Muscle layer of duodenum (tissue), 2 donors: ENCODE data around the gene ZMAT2.
"Not testable (repeated sequence)": the region's sequence is repeated elsewhere in the genome, so short reads cannot be mapped to it uniquely, and the experiment has no call there.

Experiments used
- H3K27ac ChIP-seq: one replicate; pipeline ENCODE4 v1.7.0; 2013; ENCODE audit warnings: mild to moderate bottlenecking, low read length
- H3K27me3 ChIP-seq: one replicate; pipeline ENCODE4 v1.7.0; 2013; ENCODE audit warnings: low read depth, mild to moderate bottlenecking, control low read depth, low read length
- H3K36me3 ChIP-seq, 2 donors: one replicate each; pipeline ENCODE4 v1.7.0; 2013; ENCODE audit warnings: low read length in 2 of 2, control low read depth in 1 of 2, mild to moderate bottlenecking in 1 of 2; ENCODE audit not compliant: insufficient read depth in 2 of 2, control insufficient read depth in 1 of 2
- H3K4me1 ChIP-seq, 2 donors: one replicate each; pipeline ENCODE4 v1.7.0; 2013; ENCODE audit warnings: low read length in 2 of 2, mild to moderate bottlenecking in 2 of 2, control low read depth in 1 of 2, moderate library complexity in 1 of 2; ENCODE audit not compliant: insufficient read depth in 2 of 2, control insufficient read depth in 1 of 2
- H3K4me3 ChIP-seq, 2 donors: one replicate each; pipeline ENCODE4 v1.7.0; 2013; ENCODE audit warnings: low read length in 2 of 2, low read depth in 1 of 2, mild to moderate bottlenecking in 1 of 2
- H3K9me3 ChIP-seq, 2 donors: one replicate each; pipeline ENCODE4 v1.7.0; 2013; ENCODE audit warnings: low read length in 2 of 2, control low read depth in 1 of 2, mild to moderate bottlenecking in 1 of 2; ENCODE audit not compliant: control insufficient read depth in 1 of 2
- donor health status: healthy.

The ZMAT2 gene

GRCh38 chr5:140711794-140712193 lies 11.5 kb downstream of the ZMAT2 start:
- Histone ChIP-seq H3K9me3 (no peaks in the 10 kb centered on the region), H3K36me3 (peaks cover 0 to 4% of the 10 kb centered on the region in 2 donors), H3K27me3 (no peaks in the 10 kb centered on the region), H3K4me3 (peak overlapping the region; percentile 68 to 84), H3K27ac (no peak overlapping the region), H3K4me1 (no peaks in the 10 kb centered on the region)

DNA sequence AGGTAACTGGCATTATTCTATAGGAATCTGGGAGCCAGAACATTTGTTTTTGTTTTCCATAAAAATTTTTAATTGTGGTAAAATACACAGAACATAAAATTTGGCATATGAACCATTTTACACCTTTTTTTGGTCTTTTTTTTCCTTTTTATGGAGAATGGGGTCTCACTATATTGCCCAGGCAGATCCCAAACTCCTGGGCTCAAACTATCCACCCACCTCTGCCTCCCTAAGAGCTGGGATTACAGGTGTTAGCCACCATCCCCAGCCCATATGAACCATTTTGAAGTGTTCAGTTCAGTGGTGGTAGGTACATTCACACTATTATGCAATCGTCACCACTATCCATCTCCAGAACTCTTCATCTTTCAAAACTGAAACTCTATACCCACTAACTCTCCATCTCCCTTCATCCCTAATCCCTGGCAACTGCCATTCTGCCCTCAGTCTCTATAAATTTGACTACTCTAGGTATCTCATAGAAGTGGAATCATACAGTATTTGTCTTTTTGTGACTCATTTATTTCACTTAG lies 13.4 kb downstream of the ZMAT2 start:
- H3K9me3 ChIP-seq = no peaks in the 10 kb centered on the region
- no peak overlapping the region for H3K27ac ChIP-seq
- no peaks in the 10 kb centered on the region for H3K4me1 ChIP-seq
- H3K36me3 ChIP-seq = peaks cover 0 to 4% of the 10 kb centered on the region in 2 donors
- no peak overlapping the region for H3K4me3 ChIP-seq
- no peaks in the 10 kb centered on the region for H3K27me3 ChIP-seq

DNA sequence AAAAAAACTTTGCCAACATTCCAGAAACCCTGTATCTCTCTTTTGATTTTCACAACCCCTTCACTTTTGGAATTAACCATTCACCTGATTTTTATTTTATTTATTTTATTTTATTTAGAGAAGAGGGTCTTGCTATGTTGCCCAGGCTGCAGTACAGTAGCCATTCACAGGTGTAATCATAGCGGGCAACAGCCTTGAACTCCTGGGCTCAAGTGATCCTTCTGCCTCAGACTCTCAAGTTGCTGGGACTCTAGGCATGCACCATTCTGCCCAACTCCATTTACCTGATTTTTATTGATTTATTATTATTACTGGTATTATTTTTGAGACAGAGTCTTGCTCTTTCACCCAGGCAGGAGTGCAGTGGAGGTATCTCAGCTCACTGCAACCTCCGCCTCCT lies 16.0 kb downstream of the ZMAT2 start:
- H3K27me3 ChIP-seq, H3K9me3 ChIP-seq, H3K27ac ChIP-seq: not testable (repeated sequence)

DNA sequence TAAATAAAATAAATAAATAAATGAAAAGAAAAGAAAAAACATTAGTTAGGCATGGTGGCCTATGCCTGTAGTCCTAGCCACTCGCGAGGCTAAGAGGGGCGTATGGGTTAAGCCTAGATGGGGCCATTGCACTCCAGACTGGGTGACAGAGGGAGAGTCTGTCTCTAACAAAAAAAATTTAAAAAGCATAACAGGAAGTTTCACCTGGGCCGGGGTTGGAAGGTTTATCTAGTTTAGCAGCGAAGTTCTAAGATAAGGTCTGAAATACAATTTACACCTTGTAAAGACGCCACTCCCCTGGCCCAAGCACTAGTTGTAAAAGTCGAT lies 18.0 kb downstream of the ZMAT2 start:
- Histone ChIP-seq H3K4me1 (no peaks in the 10 kb centered on the region), H3K36me3 (no peaks in the 10 kb centered on the region), H3K4me3 (no peak overlapping the region), H3K27me3 (no peaks in the 10 kb centered on the region), H3K27ac (no peak overlapping the region), H3K9me3 (no peaks in the 10 kb centered on the region)

More for the DNA sequence above, 16.0 kb downstream of the ZMAT2 start:
- not testable (repeated sequence) for H3K4me3 ChIP-seq, H3K36me3 ChIP-seq, H3K4me1 ChIP-seq

DNA sequence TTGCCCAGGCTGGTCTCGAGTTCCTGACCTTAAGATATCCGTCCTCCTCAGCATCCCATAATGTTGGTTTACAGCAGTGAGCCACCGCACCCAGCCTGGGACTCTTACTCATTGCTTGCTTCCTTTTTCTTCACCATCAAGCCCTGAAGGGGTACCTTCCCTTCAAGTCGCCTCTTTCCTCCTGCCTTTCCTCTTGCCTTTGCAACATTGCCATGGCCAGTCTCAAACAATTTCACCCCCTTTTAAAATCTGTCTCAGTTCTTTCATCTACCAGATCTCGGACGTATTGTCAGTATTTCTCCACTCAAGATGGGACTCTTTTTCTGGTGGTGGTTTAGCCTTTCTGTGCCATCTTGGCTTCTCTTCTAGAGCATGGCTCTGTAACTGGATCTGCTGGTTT lies 20.5 kb downstream of the ZMAT2 start:
- H3K4me3 ChIP-seq, H3K4me1 ChIP-seq, H3K36me3 ChIP-seq, H3K27ac ChIP-seq, H3K27me3 ChIP-seq, H3K9me3 ChIP-seq: not testable (repeated sequence)

DNA sequence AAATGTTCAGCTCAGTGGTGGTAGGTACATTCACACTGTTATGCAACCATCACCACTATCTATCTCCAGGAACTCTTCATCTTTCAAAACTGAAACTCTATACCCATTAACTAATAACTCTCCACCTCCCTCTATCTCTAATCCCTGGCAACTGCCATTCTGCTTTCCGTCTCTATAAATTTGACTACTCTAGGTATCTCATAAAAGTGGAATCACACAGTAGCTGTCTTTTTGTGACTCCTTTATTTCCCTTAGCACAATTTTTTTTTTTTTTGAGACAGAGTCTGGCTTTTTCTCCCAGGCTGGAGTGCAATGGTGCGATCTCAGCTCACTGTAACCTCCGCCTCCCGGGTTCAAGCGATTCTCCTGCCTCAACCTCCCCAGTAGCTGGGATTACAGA lies 21.1 kb downstream of the ZMAT2 start:
- H3K36me3 ChIP-seq, H3K9me3 ChIP-seq, H3K4me3 ChIP-seq, H3K4me1 ChIP-seq, H3K27me3 ChIP-seq, H3K27ac ChIP-seq: not testable (repeated sequence)

- Histone ChIP-seq H3K4me3 (no peak overlapping the region), H3K4me1 (no peaks in the 10 kb centered on the region), H3K9me3 (no peaks in the 10 kb centered on the region), H3K27ac (no peak overlapping the region), H3K36me3 (no peaks in the 10 kb centered on the region), H3K27me3 (no peaks in the 10 kb centered on the region)
These were observed 25.7 kb downstream of the ZMAT2 start for GRCh38 chr5:140725799-140726471.

DNA sequence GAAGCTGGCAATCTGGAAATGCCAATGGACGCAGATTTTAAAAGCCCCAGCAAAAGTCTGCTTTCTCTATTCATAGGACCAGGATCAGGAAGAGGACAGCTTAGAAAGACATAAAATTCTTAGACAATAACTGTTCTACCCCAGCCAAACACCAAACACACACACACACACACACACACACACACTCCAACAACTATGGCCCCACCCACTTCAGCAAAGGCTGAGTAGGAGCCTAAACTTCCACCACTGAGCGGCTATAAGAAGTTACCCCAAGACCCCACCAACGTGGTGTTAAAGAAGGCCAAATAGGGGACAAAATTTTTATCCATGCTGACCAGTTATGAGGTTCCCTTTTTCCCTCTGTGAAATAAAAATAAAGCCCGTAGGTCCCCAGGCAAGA lies 32.9 kb downstream of the ZMAT2 start:
- no peaks in the 10 kb centered on the region for H3K4me1 ChIP-seq
- no peaks in the 10 kb centered on the region for H3K27me3 ChIP-seq
- no peaks in the 10 kb centered on the region for H3K9me3 ChIP-seq
- H3K27ac ChIP-seq = no peak overlapping the region
- H3K4me3 ChIP-seq = no peak overlapping the region
- no peaks in the 10 kb centered on the region for H3K36me3 ChIP-seq

DNA sequence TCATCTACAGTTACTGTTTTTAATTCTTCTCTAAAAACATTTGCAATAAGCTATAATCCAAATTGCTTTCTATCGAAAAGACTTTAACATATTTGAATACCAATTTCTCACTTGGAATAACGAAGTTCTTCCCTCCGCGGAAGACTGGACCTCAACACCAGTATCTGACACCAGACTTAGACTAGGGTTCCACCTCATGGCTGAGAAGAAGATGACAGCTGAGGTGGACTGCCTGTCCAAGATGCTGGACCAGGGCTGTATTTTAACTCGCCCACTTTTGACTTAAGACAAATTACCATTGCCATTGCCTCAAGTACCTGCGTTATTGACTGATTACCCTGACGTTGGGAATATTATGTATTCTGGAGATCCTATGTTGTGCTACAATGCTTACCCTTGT lies 34.1 kb downstream of the ZMAT2 start:
- Histone ChIP-seq H3K4me1 (no peaks in the 10 kb centered on the region), H3K27ac (no peak overlapping the region), H3K4me3 (no peak overlapping the region), H3K9me3 (no peaks in the 10 kb centered on the region), H3K27me3 (no peaks in the 10 kb centered on the region), H3K36me3 (no peaks in the 10 kb centered on the region)

GRCh38 chr5:140737486-140737885 lies 37.2 kb downstream of the ZMAT2 start:
- H3K27me3 ChIP-seq = no peaks in the 10 kb centered on the region
- no peak overlapping the region for H3K27ac ChIP-seq
- H3K4me3 ChIP-seq = no peak overlapping the region
- H3K9me3 ChIP-seq = peaks cover 0 to 7% of the 10 kb centered on the region in 2 donors
- H3K4me1 ChIP-seq = no peaks in the 10 kb centered on the region
- no peaks in the 10 kb centered on the region for H3K36me3 ChIP-seq

DNA sequence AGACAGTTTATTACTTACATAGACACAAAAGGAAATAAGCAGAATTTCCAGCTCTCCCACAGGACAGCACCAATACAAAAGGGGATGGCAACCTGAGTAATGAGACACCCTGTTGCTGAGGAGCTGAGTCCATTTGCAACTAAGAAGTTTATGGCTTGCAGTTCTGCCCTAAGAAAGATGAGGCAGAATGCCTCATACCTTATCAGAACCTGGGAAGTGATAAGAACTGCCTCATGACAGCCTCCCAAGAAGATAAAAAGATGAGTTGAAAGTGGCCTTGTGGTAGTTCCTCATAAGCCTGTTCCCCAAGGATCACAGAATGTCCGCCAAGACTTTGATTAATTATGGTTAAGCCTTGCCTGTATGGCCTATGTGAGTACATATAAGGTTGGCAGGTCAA lies 41.7 kb downstream of the ZMAT2 start:
- Histone ChIP-seq H3K9me3 (peaks cover 0 to 15% of the 10 kb centered on the region in 2 donors), H3K36me3 (no peaks in the 10 kb centered on the region), H3K4me1 (no peaks in the 10 kb centered on the region), H3K27ac (no peak overlapping the region), H3K27me3 (no peaks in the 10 kb centered on the region), H3K4me3 (no peak overlapping the region)

GRCh38 chr5:140753561-140753960 lies 53.3 kb downstream of the ZMAT2 start:
- Histone ChIP-seq H3K9me3 (peaks cover 11 to 40% of the 10 kb centered on the region in 2 donors), H3K4me3 (peak overlapping the region in 1 of 2 donors; percentile 28), H3K4me1 (no peaks in the 10 kb centered on the region), H3K36me3 (no peaks in the 10 kb centered on the region), H3K27ac (no peak overlapping the region), H3K27me3 (no peaks in the 10 kb centered on the region)
